Measurements from ENCODE around the gene GGT6.

Gene GGT6

DNA sequence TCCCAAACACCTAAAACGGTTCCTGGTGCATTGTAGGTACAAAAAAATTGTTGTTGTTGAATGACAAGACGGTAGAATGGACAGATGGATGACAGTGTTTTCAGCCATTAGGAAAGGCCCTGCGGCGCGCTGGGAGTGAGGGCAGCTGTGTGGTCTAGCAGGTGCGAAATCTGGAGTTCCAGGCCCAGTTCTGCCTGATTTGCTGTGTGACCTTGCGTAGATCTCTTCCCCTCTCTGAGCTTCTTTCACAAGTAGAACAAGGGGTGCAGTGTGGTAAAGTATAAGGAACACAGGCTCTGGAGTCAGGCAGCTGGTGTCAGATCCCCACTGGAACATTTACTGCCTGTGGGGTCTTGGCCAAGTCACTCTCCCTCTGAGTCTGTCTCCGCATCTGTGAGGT is 36.4 kb downstream of the GGT6 start:
- TF ChIP-seq, protein P1, sequence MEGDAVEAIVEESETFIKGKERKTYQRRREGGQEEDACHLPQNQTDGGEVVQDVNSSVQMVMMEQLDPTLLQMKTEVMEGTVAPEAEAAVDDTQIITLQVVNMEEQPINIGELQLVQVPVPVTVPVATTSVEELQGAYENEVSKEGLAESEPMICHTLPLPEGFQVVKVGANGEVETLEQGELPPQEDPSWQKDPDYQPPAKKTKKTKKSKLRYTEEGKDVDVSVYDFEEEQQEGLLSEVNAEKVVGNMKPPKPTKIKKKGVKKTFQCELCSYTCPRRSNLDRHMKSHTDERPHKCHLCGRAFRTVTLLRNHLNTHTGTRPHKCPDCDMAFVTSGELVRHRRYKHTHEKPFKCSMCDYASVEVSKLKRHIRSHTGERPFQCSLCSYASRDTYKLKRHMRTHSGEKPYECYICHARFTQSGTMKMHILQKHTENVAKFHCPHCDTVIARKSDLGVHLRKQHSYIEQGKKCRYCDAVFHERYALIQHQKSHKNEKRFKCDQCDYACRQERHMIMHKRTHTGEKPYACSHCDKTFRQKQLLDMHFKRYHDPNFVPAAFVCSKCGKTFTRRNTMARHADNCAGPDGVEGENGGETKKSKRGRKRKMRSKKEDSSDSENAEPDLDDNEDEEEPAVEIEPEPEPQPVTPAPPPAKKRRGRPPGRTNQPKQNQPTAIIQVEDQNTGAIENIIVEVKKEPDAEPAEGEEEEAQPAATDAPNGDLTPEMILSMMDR (IDR thresholded peaks at IDR 0.05; ENCODE audit: extremely low read depth, missing control alignments), result no peak
- DNase-seq (ENCODE audit: low spot score), result no peak

- no peak for DNase-seq (ENCODE audit: low spot score)
- TF ChIP-seq, protein P1 (IDR thresholded peaks at IDR 0.05; ENCODE audit: extremely low read depth, missing control alignments), result no peak
Observed at GRCh38 chr17:4522661-4523060, 37.7 kb downstream of the GGT6 start.

DNA sequence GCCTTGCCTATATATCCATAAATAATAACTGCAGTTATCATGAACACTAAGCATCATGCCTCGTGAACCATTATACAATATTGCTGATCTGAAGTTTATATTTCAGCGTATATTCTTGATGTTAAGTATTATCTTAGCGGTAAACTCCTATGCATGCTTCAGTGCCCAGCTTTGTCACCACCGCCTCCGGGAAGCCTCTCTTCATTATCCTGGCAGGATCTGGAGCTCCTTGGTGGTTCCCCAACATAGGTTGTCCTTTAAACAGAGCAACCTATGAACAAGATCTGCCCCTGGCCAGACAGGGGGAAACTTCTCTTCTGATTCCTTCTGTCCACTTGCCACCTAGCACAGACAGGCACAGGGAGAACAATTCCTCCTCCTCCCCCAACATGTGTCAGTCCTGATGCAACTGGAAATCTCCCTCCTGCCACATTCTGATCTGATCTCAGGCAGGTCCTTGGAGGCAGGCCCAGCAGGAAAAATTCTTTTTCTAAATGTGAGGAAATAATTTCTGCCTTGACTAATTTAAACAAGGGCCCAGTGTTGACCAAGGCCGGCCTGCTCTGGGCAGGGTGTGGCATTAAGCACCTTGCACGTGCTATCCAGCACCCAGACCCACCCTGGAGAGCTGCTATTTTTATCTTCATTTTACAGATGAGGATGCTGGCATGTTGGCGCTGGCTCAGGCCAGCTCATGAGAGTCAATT is 39.3 kb downstream of the GGT6 start:
- no peak for DNase-seq (ENCODE audit: low spot score)
- TF ChIP-seq, protein P1 (IDR thresholded peaks at IDR 0.05; ENCODE audit: extremely low read depth, missing control alignments), result no peak

DNA sequence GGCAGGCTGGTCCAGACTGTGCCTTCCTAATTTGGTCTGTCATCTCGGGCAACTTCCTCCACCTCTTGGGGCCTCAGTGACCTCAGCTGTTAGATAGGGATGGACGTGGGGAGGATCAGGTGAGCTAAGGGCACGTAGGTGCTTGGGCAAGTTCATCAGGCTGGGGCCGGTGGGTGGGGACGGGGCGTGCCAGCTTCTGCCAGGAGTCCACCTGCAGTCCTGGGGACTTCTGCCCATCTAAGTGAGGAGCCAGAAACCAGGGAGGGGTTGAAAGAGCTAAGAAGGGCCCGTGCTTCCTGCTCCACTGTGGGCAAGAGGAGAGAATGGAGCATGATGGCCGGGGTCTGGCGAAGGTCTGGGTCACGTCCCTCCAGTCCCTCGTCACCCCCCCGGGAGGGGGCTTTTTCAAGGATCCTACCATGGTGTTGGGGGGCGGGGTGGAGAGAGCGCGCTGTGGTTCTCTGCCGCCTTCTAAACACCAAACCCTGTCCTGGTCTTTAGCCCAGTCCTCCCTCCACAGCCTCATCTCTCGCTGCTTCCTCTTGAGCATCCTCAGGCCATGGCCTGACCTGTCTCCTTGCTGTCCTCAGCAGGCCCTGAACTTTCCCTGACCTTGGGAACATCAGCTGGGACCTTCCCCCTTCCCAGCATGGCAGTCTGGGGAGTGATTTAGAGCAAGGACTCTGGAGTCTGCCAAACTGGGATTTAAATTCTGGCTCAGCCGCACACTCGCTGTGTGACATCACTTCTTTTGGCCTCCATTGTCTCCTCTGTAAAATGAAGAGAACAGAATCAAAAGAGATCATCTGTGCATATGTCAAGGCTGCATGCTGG is 40.1 kb downstream of the GGT6 start:
- TF ChIP-seq, protein P1 (IDR thresholded peaks at IDR 0.05; ENCODE audit: extremely low read depth, missing control alignments), result no peak

GRCh38 chr17:4519361-4519788 is 41.0 kb downstream of the GGT6 start:
- TF ChIP-seq, protein P1 (IDR thresholded peaks at IDR 0.05; ENCODE audit: extremely low read depth, missing control alignments), result no peak
- DNase-seq (ENCODE audit: low spot score), result no peak

More for the DNA sequence above, 40.1 kb downstream of the GGT6 start:
- DNase-seq (ENCODE audit: low spot score), result no peak

DNA sequence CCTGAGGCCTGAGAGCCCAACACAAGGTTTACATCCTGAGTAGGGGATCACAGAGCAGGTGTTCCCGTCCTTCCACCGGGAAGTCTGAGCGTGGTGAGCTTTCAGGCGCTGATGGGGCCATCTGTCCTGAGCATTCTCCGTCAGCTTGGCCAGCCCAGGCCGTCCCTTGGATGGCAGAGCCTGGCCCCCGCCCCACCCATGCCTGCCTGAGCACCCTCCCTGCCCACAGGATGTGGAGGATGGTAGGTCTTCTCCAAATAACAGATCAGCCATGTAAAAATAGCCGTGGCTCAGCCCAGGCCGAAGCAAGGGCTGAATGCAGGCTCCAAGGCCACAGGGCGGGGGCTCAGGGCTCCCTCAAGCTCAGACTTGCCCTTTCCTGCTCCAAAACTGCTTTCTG is 41.5 kb downstream of the GGT6 start:
- no peak for DNase-seq (ENCODE audit: low spot score)

More for the DNA sequence above, 41.5 kb downstream of the GGT6 start:
- TF ChIP-seq, protein P1 (IDR thresholded peaks at IDR 0.05; ENCODE audit: extremely low read depth, missing control alignments), result no peak

Data from GM20000 (cell line).